Measurements from ENCODE around the gene GHRH. TPM values are rescaled to one million over a fixed set of nuclear protein-coding genes. Genes with fewer than 3 reads are reported as not detected.

GHRH gene, protein sequence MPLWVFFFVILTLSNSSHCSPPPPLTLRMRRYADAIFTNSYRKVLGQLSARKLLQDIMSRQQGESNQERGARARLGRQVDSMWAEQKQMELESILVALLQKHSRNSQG
- total RNA-seq: not detected

DNA sequence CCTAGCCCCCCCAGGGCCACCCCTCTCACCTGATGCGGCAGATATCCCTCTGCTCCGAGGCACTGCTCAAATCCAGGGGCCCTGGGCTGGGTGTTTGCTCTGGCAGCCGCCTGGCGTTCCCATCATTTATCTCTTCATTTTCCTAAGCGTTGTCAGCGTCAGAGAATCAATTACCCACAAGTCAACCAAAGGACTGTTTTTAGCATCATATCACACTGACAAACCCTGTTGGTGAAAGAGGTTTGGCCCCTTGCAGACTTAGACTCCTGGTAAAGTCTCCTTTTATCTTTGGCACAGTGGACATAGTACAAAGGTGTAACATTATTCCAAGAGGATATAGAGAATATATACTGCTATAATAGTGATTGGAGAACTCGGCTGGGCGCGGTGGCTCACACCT lies at the start of gene GHRH:
GHRH (minus strand) TSS at position 101 of the 400 bp plus-strand sequence. CDS start 4,925 bp downstream, outside the sequence.
- Histone ChIP-seq H3K4me3 (no peak within 1 kb of the TSS), H3K27me3 (no peaks in the 10 kb centered on the region), H3K27ac (no peak within 1 kb of the TSS), H3K36me3 (no peaks in the 10 kb centered on the region), H3K9me3 (no peaks in the 10 kb centered on the region), H3K4me1 (no peaks in the 10 kb centered on the region)
- DNase-seq (ENCODE audit: extremely low spot score in 2 of 2): no peak
- intact Hi-C loops (cut with DNase I): no loop called here
- TF ChIP-seq, protein P1, sequence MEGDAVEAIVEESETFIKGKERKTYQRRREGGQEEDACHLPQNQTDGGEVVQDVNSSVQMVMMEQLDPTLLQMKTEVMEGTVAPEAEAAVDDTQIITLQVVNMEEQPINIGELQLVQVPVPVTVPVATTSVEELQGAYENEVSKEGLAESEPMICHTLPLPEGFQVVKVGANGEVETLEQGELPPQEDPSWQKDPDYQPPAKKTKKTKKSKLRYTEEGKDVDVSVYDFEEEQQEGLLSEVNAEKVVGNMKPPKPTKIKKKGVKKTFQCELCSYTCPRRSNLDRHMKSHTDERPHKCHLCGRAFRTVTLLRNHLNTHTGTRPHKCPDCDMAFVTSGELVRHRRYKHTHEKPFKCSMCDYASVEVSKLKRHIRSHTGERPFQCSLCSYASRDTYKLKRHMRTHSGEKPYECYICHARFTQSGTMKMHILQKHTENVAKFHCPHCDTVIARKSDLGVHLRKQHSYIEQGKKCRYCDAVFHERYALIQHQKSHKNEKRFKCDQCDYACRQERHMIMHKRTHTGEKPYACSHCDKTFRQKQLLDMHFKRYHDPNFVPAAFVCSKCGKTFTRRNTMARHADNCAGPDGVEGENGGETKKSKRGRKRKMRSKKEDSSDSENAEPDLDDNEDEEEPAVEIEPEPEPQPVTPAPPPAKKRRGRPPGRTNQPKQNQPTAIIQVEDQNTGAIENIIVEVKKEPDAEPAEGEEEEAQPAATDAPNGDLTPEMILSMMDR (IDR thresholded peaks at IDR 0.05): no peak

DNA sequence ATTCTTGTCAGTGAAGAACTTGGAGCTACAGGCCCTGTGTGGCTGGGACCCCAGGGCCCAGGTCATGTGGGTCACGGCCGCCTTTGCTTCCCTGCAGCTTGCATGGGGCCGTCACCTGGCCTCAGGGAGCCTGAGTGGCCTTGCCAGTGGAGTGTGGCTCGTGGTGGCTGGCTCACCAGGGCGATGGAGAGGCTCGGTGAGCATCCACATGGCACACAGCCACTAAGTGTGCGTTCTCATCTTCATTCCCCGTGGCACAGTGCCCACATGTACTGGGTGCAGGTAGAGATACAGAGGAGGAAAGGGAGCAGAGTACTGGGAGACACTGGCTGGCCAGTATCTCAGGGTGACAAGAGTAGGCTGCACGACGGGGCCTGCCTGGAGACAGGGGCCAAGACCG lies 49.3 kb upstream of the GHRH start:
- no peaks in the 10 kb centered on the region for H3K36me3 ChIP-seq
- intact Hi-C loops (cut with DNase I): no loop called here
- peaks cover 61% of the 10 kb centered on the region for H3K4me1 ChIP-seq

DNA sequence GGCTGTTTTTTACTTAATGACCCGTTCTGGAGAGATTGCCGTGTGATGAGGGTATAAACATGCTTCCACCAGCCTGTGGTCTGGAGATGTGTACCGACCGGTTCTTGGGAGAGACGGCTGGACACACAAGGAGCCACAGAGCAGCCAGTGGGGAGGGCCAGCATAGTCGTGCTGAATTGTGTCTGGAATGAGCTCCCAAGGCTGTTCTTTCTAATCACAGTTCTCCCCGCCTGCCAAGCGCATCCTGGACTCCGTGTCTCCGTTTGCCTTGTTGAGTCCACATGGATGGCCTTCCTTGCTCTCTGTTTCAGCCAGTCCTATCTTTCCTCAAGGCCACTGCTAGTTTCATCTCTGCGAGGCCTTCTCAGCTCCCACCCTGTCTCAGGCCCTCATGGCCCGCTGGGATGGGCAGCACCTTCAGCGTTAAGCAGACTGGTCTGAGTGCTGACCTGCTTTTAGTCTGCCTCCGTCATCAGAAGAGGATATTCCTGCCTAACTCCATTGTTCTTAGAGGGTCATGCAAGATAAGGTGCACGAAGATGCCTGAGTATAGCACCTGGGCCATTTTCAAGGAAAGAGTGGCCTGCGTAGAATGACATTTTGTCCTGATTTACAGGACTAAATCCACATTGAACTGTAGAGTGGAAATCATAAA lies 48.4 kb upstream of the GHRH start:
- H3K9me3 ChIP-seq: no peaks in the 10 kb centered on the region
- no peaks in the 10 kb centered on the region for H3K27me3 ChIP-seq
- no peak for DNase-seq (ENCODE audit: extremely low spot score in 2 of 2)
- H3K36me3 ChIP-seq: no peaks in the 10 kb centered on the region
- peaks cover 53% of the 10 kb centered on the region for H3K4me1 ChIP-seq
- intact Hi-C loops (cut with DNase I): no loop called here
- no peak overlapping the region for H3K27ac ChIP-seq
- TF ChIP-seq POLR2A (IDR thresholded peaks at IDR 0.05) (no peak), POLR2AphosphoS5 (IDR thresholded peaks at IDR 0.05; ENCODE audit: insufficient read depth in 1 of 2, low read depth in 1 of 2) (no peak)
- TF ChIP-seq, protein P1 (IDR thresholded peaks at IDR 0.05): no peak
- H3K4me3 ChIP-seq: no peak overlapping the region

More for the DNA sequence above, 49.3 kb upstream of the GHRH start:
- Histone ChIP-seq H3K4me3 (no peak overlapping the region), H3K27me3 (no peaks in the 10 kb centered on the region), H3K9me3 (no peaks in the 10 kb centered on the region), H3K27ac (peak overlapping the region; percentile 93)
- TF ChIP-seq POLR2A (IDR thresholded peaks at IDR 0.05) (no peak), POLR2AphosphoS5 (IDR thresholded peaks at IDR 0.05; ENCODE audit: insufficient read depth in 1 of 2, low read depth in 1 of 2) (no peak)
- TF ChIP-seq, protein P1 (IDR thresholded peaks at IDR 0.05): no peak
- DNase-seq (ENCODE audit: extremely low spot score in 2 of 2): no peak

DNA sequence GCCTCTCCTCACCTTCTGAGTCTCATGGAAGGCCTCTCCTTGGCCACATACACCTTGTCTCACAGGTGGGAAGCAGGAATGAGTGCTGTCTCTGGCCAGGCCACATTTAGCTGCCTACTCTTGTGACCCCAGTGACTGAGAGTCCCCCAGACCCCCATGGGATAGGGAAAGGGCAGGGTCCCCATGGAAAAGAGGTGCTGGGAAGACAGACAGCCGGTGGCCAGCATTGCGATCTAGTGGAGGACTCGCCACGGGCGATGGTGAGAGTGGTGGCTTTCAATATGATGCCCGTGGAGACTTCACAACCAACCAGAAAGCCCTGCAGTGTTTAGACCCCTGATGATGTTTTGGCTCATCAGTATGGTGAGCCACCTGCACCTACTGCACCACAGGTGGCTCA lies 47.7 kb upstream of the GHRH start:
- no peaks in the 10 kb centered on the region for H3K9me3 ChIP-seq
- no peaks in the 10 kb centered on the region for H3K27me3 ChIP-seq
- peaks cover 46% of the 10 kb centered on the region for H3K4me1 ChIP-seq
- intact Hi-C loops (cut with DNase I): no loop called here
- DNase-seq (ENCODE audit: extremely low spot score in 2 of 2): no peak
- no peaks in the 10 kb centered on the region for H3K36me3 ChIP-seq
- no peak for TF ChIP-seq POLR2AphosphoS5 (IDR thresholded peaks at IDR 0.05; ENCODE audit: insufficient read depth in 1 of 2, low read depth in 1 of 2)
- no peak for TF ChIP-seq POLR2A (IDR thresholded peaks at IDR 0.05)
- TF ChIP-seq, protein P1 (IDR thresholded peaks at IDR 0.05): no peak
- H3K4me3 ChIP-seq: no peak overlapping the region
- H3K27ac ChIP-seq: no peak overlapping the region

Measured in vagina (tissue), 2 donors.